Esophagus muscularis mucosa (tissue), 4 donors: ENCODE data around the gene SETBP1.

Experiments used
- CTCF ChIP-seq, 3 experiments: fragments of 200-600 bp in 2 of 3; fragments of 450-650 bp in 1 of 3; sonication (generic) in 2 of 3; IDR thresholded peaks; one replicate each; pipeline ENCODE4 v1.5.1; 2017 to 2019; ENCODE audit warnings: antibody characterized with exemption in 3 of 3, mild to moderate bottlenecking in 2 of 3, moderate library complexity in 1 of 3
- EP300 ChIP-seq: sonication (generic); formaldehyde crosslinking; IDR thresholded peaks from one replicate; pipeline ENCODE4 v1.6.1; 2017; ENCODE audit warnings: antibody characterized with exemption
- POLR2A ChIP-seq: fragments of 450-650 bp; IDR thresholded peaks from one replicate; pipeline ENCODE4 v1.6.1; 2017; ENCODE audit warnings: antibody characterized with exemption, moderate library complexity, mild to moderate bottlenecking, low read depth
- POLR2AphosphoS5 ChIP-seq, 2 donors: sonication (generic); formaldehyde crosslinking; IDR thresholded peaks; one replicate each; pipeline ENCODE4 v1.6.1; 2017; ENCODE audit warnings: antibody characterized with exemption in 2 of 2

- TF ChIP-seq CTCF (IDR thresholded peaks at IDR 0.05) = no peak
- TF ChIP-seq EP300 = no peak
- no peak for TF ChIP-seq POLR2A
- TF ChIP-seq POLR2AphosphoS5 (IDR thresholded peaks at IDR 0.05) = no peak
Observed at GRCh38 chr18:44651478-44651877, 29.2 kb upstream of the SETBP1 start.
